ENCODE results near the gene CHN1.

Gene CHN1

GRCh38 chr2:175004980-175005732, at the start of gene CHN1:
Gene CHN1 (minus strand): TSS chr2:175005381. CDS start chr2:175004912, 469 bp downstream.
- no peak; the same call in 1 of the 2 replicates for TF ChIP-seq CTCF (conservative IDR thresholded peaks at IDR 0.05; ENCODE audit: low read length)
- H3K4me3 ChIP-seq (ENCODE audit: low read length), result peak within 1 kb of the TSS; percentile 66
- peak; percentile 78 for DNase-seq (ENCODE audit: low read depth)

GRCh38 chr2:175054340-175054739, 49.2 kb upstream of the CHN1 start:
- no peak for TF ChIP-seq CTCF (conservative IDR thresholded peaks at IDR 0.05; ENCODE audit: low read length)
- H3K4me3 ChIP-seq (ENCODE audit: low read length), result no peak overlapping the region
- no peak for DNase-seq (ENCODE audit: low read depth)

- peak; percentile 4 for DNase-seq (ENCODE audit: low read depth)
- TF ChIP-seq CTCF (conservative IDR thresholded peaks at IDR 0.05; ENCODE audit: low read length), result no peak
- H3K4me3 ChIP-seq (ENCODE audit: low read length), result no peak overlapping the region
Measured at GRCh38 chr2:175049661-175050060, 44.5 kb upstream of the CHN1 start.

GRCh38 chr2:175048275-175048674, 43.1 kb upstream of the CHN1 start:
- TF ChIP-seq CTCF (conservative IDR thresholded peaks at IDR 0.05; ENCODE audit: low read length), result no peak
- no peak for DNase-seq (ENCODE audit: low read depth)
- no peak overlapping the region for H3K4me3 ChIP-seq (ENCODE audit: low read length)

GRCh38 chr2:175039490-175039889, 34.3 kb upstream of the CHN1 start:
- TF ChIP-seq CTCF (conservative IDR thresholded peaks at IDR 0.05; ENCODE audit: low read length), result no peak
- no peak overlapping the region for H3K4me3 ChIP-seq (ENCODE audit: low read length)
- DNase-seq (ENCODE audit: low read depth), result no peak

GRCh38 chr2:175039031-175039430, 33.9 kb upstream of the CHN1 start:
- TF ChIP-seq CTCF (conservative IDR thresholded peaks at IDR 0.05; ENCODE audit: low read length), result no peak
- H3K4me3 ChIP-seq (ENCODE audit: low read length), result no peak overlapping the region
- no peak for DNase-seq (ENCODE audit: low read depth)

- no peak for TF ChIP-seq CTCF (conservative IDR thresholded peaks at IDR 0.05; ENCODE audit: low read length)
- no peak for DNase-seq (ENCODE audit: low read depth)
- no peak overlapping the region for H3K4me3 ChIP-seq (ENCODE audit: low read length)
Measured at GRCh38 chr2:175037941-175038340, 32.8 kb upstream of the CHN1 start.
